ENCODE measurements around the gene MPP3. TPM values are rescaled to one million over a fixed set of nuclear protein-coding genes. Genes with fewer than 3 reads are reported as not detected.
A peak's percentile ranks its signal among the peaks of the same experiment; 100 is the strongest.

Gene MPP3
- total and polyA plus RNA-seq, 9 of the 15 experiments (the other 6 are each of a cell fraction or from before 2014, with no cell fraction given) = 0.41 to 10.4 (median 4.5) TPM

- no peak for TF ChIP-seq GATA2 (CRISPR knock-in tag; IDR thresholded peaks at IDR 0.05)
- 0 out of 2 replicates have a peak, but pooled peaks have one; percentile 49 for TF ChIP-seq STAT6 (CRISPR knock-in tag; IDR thresholded peaks at IDR 0.05)
- no peak; the same call in 1 of the 2 replicates for TF ChIP-seq RNF2 (IDR thresholded peaks at IDR 0.05)
- TF ChIP-seq CEBPG (CRISPR knock-in tag; IDR thresholded peaks at IDR 0.05) = no peak
- no peak for TF ChIP-seq CEBPG (tag; conservative IDR thresholded peaks at IDR 0.05 in 1 of 2, IDR thresholded peaks at IDR 0.05 in 1 of 2)
- no peak for TF ChIP-seq POLR2H (tag; IDR thresholded peaks at IDR 0.05; ENCODE audit: low read depth)
- peak; percentile 93 for TF ChIP-seq POLR2G (IDR thresholded peaks at IDR 0.05; ENCODE audit: low read depth, low read length)
- TF ChIP-seq CREB1 (IDR thresholded peaks at IDR 0.05) = peak; percentile 75
- peak; percentile 78 for TF ChIP-seq CREB1 (CRISPR knock-in tag; IDR thresholded peaks at IDR 0.05)
- TF ChIP-seq GABPB2 (CRISPR knock-in tag; conservative IDR thresholded peaks at IDR 0.05) = no peak
- TF ChIP-seq MEIS2 (IDR thresholded peaks at IDR 0.05; ENCODE audit: partially characterized antibody) = no peak
- no peak for TF ChIP-seq DMBX1 (CRISPR knock-in tag; IDR thresholded peaks at IDR 0.05; ENCODE audit: borderline replicate concordance)
- TF ChIP-seq NEUROD1 (IDR thresholded peaks at IDR 0.05; ENCODE audit: borderline replicate concordance, low read depth, low read length, partially characterized antibody) = peak; percentile 69
- 0 out of 4 replicates have a peak, but pooled peaks of 1 of the 2 experiments have one; percentile 66 for TF ChIP-seq CSDE1 (IDR thresholded peaks at IDR 0.05)
Measured at GRCh38 chr17:43778337-43779144, 54.4 kb downstream of the MPP3 start, which contains the start of gene DUSP3 (continued).

All from K562 (cell line).